DND-41 (cell line): ENCODE results near the gene MB.

ENCODE experiments used
- ATAC-seq: fragments of 200-7000 bp; cut with Tn5 transposase; 3 replicates; pipeline ENCODE4 v1.9.1; 2021; ENCODE audit warnings: low read depth; ENCODE audit not compliant: insufficient read depth
- DNase-seq: peaks from one replicate; pipeline ENCODE4 v3.0.0-alpha.2; 2020
- H2AFZ ChIP-seq: 2 replicates; pipeline ENCODE4 v1.6.0; 2012; ENCODE audit warnings: low read depth, low read length
- H3K27ac ChIP-seq: 2 replicates; pipeline ENCODE4 v1.5.1; 2012; ENCODE audit warnings: low read length, inconsistent platforms
- H3K27me3 ChIP-seq: fragments of 200-600 bp; sonication (generic); 2 replicates; pipeline ENCODE4 v1.6.0; 2012; ENCODE audit warnings: low read length, mild to moderate bottlenecking, inconsistent platforms; ENCODE audit not compliant: insufficient read depth, poor library complexity
- H3K36me3 ChIP-seq: 2 replicates; pipeline ENCODE4 v1.5.1; 2012; ENCODE audit warnings: low read length, inconsistent platforms; ENCODE audit not compliant: insufficient read depth
- H3K4me1 ChIP-seq: 2 replicates; pipeline ENCODE4 v1.5.1; 2012; ENCODE audit warnings: mild to moderate bottlenecking, low read length; ENCODE audit not compliant: insufficient read depth
- H3K4me2 ChIP-seq: 2 replicates; pipeline ENCODE4 v1.6.0; 2012; ENCODE audit warnings: mild to moderate bottlenecking, moderate library complexity, low read length, inconsistent platforms; ENCODE audit not compliant: insufficient read depth
- H3K4me3 ChIP-seq, 2 experiments: fragments of 200-600 bp in 1 of 2; shearing (Covaris generic) in 1 of 2; 2 replicates each; pipeline ENCODE4 v1.5.1; 2012 to 2016; ENCODE audit warnings: inconsistent platforms in 2 of 2, low read length in 2 of 2, mild to moderate bottlenecking in 2 of 2, low read depth in 1 of 2, moderate library complexity in 1 of 2
- H3K79me2 ChIP-seq: 2 replicates; pipeline ENCODE4 v1.6.0; 2012; ENCODE audit warnings: low read length, inconsistent platforms; ENCODE audit not compliant: insufficient read depth
- H3K9ac ChIP-seq: 2 replicates; pipeline ENCODE4 v1.6.0; 2012; ENCODE audit warnings: low read depth, mild to moderate bottlenecking, inconsistent platforms, low read length, moderate library complexity
- H3K9me3 ChIP-seq: 2 replicates; pipeline ENCODE4 v1.5.1; 2012; ENCODE audit warnings: low read length, moderate library complexity, mild to moderate bottlenecking, inconsistent platforms; ENCODE audit not compliant: insufficient read depth, severe bottlenecking
- H4K20me1 ChIP-seq: 2 replicates; pipeline ENCODE4 v1.6.0; 2012; ENCODE audit warnings: low read length; ENCODE audit not compliant: insufficient read depth
- EZH2 ChIP-seq: IDR thresholded peaks from 3 replicates; pipeline ENCODE4 v1.6.1; 2012; ENCODE audit warnings: borderline replicate concordance, low read depth, mild to moderate bottlenecking, moderate library complexity, low read length, inconsistent platforms; ENCODE audit not compliant: severe bottlenecking
- TF ChIP-seq, protein P1 (sequence below): IDR thresholded peaks from 2 replicates; pipeline ENCODE4 v1.5.1; 2012; ENCODE audit warnings: borderline replicate concordance, low read length, moderate library complexity, mild to moderate bottlenecking; ENCODE audit not compliant: poor library complexity, severe bottlenecking; ENCODE audit errors: extremely low read depth

Gene MB

DNA sequence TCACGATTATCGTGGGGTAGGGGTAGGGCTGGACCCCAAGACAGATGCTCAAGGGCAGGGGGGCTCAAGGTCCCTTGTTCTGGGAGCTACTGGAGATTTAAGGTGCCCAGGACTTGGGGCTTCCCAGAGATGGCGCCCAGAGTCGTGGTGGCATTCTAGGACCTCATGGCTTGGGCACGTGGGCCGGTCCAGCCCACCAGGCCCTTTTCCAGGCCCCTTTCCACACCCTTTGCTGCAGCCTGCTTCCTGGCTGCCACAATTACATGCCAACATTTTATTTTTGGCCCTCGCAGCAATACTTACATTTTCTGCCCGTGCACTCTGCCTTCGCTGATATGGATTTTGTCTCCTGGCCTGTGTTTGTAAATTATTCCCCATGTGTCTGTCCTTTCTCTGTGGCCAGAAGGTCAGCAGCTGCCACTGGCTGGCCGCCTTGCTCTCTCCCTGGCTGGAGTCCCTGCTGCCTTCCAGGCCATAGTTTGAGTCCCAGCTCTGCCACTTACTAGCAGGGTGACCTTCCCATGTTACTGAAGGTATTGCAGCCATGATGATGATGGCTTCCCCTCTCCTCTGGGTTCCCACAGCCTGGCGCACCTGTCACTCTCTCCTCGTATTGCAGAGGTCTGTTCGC is 11.2 kb downstream of the MB start:
- DNase-seq (no peak), ATAC-seq (no peak)
- Histone ChIP-seq H3K4me3 (no peak overlapping the region), H2AFZ (no peak overlapping the region), H3K36me3 (no peaks in the 10 kb centered on the region), H4K20me1 (no peaks in the 10 kb centered on the region), H3K79me2 (no peaks in the 10 kb centered on the region), H3K9me3 (no peaks in the 10 kb centered on the region), H3K27ac (no peak overlapping the region), H3K4me2 (no peak overlapping the region), H3K4me1 (no peaks in the 10 kb centered on the region), H3K27me3 (no peaks in the 10 kb centered on the region), H3K9ac (no peak overlapping the region)
- TF ChIP-seq, protein P1, sequence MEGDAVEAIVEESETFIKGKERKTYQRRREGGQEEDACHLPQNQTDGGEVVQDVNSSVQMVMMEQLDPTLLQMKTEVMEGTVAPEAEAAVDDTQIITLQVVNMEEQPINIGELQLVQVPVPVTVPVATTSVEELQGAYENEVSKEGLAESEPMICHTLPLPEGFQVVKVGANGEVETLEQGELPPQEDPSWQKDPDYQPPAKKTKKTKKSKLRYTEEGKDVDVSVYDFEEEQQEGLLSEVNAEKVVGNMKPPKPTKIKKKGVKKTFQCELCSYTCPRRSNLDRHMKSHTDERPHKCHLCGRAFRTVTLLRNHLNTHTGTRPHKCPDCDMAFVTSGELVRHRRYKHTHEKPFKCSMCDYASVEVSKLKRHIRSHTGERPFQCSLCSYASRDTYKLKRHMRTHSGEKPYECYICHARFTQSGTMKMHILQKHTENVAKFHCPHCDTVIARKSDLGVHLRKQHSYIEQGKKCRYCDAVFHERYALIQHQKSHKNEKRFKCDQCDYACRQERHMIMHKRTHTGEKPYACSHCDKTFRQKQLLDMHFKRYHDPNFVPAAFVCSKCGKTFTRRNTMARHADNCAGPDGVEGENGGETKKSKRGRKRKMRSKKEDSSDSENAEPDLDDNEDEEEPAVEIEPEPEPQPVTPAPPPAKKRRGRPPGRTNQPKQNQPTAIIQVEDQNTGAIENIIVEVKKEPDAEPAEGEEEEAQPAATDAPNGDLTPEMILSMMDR = no peak
- TF ChIP-seq EZH2 = no peak

DNA sequence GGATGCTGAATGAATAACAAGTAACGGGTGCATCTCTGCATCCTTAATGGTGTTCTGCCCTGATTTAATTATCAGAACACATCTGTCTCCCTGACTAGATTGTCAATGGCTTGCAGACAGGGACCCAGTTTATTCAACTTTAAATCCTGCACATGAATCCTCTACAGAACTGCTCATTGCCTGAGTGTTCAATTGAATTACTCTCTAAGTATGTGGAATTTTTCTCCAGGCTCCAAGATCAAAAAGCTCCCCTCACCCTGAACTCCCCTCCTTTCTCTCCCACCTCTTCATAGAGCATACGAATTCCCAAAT is 11.8 kb downstream of the MB start:
- H3K9me3 ChIP-seq = no peaks in the 10 kb centered on the region
- H3K4me1 ChIP-seq = no peaks in the 10 kb centered on the region
- no peak overlapping the region for H3K4me3 ChIP-seq
- H3K4me2 ChIP-seq = no peak overlapping the region
- ATAC-seq (no peak), DNase-seq (no peak)
- no peak overlapping the region for H3K27ac ChIP-seq
- H3K9ac ChIP-seq = no peak overlapping the region
- no peaks in the 10 kb centered on the region for H3K36me3 ChIP-seq
- TF ChIP-seq, protein P1 = no peak
- no peak for TF ChIP-seq EZH2
- no peaks in the 10 kb centered on the region for H4K20me1 ChIP-seq
- H2AFZ ChIP-seq = no peak overlapping the region
- H3K27me3 ChIP-seq = no peaks in the 10 kb centered on the region
- H3K79me2 ChIP-seq = no peaks in the 10 kb centered on the region

DNA sequence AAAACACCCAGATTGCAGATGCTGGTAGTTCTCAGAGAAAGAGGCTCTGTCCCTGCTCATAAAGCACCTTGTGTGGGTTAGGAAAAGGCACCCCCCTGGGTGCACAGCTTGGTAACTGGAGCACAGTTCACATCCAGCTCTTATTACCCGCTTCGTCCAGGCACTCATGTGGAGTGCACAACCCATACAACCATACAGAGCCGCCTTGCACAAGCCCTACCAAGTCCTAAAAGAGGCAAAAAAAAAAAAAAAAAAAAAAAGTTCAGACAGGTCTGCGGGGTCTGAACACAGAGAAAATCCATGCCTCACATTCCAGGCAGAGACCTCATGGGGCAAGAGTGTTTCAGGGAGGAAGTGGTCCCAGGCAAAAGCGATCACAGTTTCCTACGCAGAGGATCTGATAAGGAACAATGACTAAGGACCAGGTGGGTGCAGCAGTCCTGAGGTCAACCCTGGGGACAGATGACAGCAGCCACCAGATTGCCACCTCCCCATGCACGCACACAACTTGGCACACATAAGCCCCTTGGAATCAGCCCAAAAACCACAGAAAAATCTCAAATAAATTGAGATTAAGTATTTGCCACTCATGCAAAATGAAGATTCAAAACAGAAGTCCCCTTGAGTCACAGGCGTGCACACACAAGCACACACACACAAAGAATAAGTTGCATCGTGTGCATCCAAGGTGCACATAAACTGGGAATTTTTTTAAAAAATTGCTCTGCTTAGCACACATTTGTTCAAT is 12.3 kb downstream of the MB start:
- Histone ChIP-seq H3K4me3 (no peak overlapping the region), H3K4me1 (no peaks in the 10 kb centered on the region), H3K79me2 (no peaks in the 10 kb centered on the region), H3K4me2 (no peak overlapping the region), H3K9ac (no peak overlapping the region), H3K27ac (no peak overlapping the region), H3K36me3 (no peaks in the 10 kb centered on the region), H3K27me3 (no peaks in the 10 kb centered on the region), H2AFZ (no peak overlapping the region), H4K20me1 (no peaks in the 10 kb centered on the region), H3K9me3 (no peaks in the 10 kb centered on the region)
- DNase-seq = peak; percentile 8
- TF ChIP-seq EZH2 = no peak
- TF ChIP-seq, protein P1 = no peak
- ATAC-seq = no peak
